Prostate gland (tissue), 2 donors: ENCODE measurements around the gene CCSER1. TPM values are rescaled to one million over a fixed set of nuclear protein-coding genes. Genes with fewer than 3 reads are reported as not detected.

ENCODE experiments used
- DNase-seq: peaks from one replicate; pipeline ENCODE4 v3.0.0-alpha.2; 2019; ENCODE audit warnings: low spot score
- H3K27ac ChIP-seq, 2 donors: fragments of 200-600 bp; sonication (generic); 2 replicates each; pipeline ENCODE4 v1.5.1; 2017 to 2019
- H3K27me3 ChIP-seq: fragments of 200-600 bp; sonication (generic); replicated peaks from 2 replicates; pipeline ENCODE4 v1.5.1; 2019; ENCODE audit not compliant: insufficient read depth
- H3K36me3 ChIP-seq, 2 donors: fragments of 200-600 bp; sonication (generic); 1 replicate in 1 of 2; 2 replicates in 1 of 2; pipeline versions ENCODE4 v1.5.1 to v1.8.1; 2017 to 2019
- H3K4me1 ChIP-seq: fragments of 200-600 bp; sonication (generic); replicated peaks from 2 replicates; pipeline ENCODE4 v1.5.1; 2019
- H3K4me3 ChIP-seq, 2 donors: fragments of 200-600 bp; sonication (generic); 2 replicates each; pipeline ENCODE4 v1.5.1; 2017 to 2019
- H3K9me3 ChIP-seq: fragments of 200-600 bp; sonication (generic); 2 replicates; pipeline ENCODE4 v1.5.1; 2017
- POLR2A ChIP-seq: fragments of 450-650 bp; IDR thresholded peaks from one replicate; pipeline ENCODE4 v1.6.1; 2016; ENCODE audit warnings: antibody characterized with exemption, mild to moderate bottlenecking
- POLR2AphosphoS5 ChIP-seq: sonication (generic); formaldehyde crosslinking; IDR thresholded peaks from one replicate; pipeline ENCODE4 v1.6.1; 2017; ENCODE audit warnings: antibody characterized with exemption
- WGBS: methylation state at CpG from one replicate; pipeline ENCODE4 v1.1.5; 2018; 5-methylcytosine and 5-hydroxymethylcytosine counted together
- intact Hi-C: fragments of 100-400 bp; cut with DNase I; formaldehyde crosslinking; loops from one replicate; pipeline ENCODE4 v1.14.2; 2022
- total RNA-seq, 2 donors: library from RNA; depleted of rRNA; stranded (reverse); fragments of >200 nt; gene quantifications; one replicate each; pipeline ENCODE4 v1.1.0, GENCODE V29; 2016
- TF ChIP-seq, protein P1 (sequence below), 4 experiments: fragments of 200-600 bp in 2 of 4; fragments of 450-650 bp in 2 of 4; sonication (generic) in 2 of 4; IDR thresholded peaks; 1 replicate in 3 of 4; 2 replicates in 1 of 4; pipeline ENCODE4 v1.5.1; 2016 to 2019; ENCODE audit warnings: antibody characterized with exemption in 4 of 4, mild to moderate bottlenecking in 2 of 4, moderate library complexity in 2 of 4

Gene CCSER1
- total RNA-seq, 2 donors from 2014 or later, result 11.9 to 32.2 TPM

DNA sequence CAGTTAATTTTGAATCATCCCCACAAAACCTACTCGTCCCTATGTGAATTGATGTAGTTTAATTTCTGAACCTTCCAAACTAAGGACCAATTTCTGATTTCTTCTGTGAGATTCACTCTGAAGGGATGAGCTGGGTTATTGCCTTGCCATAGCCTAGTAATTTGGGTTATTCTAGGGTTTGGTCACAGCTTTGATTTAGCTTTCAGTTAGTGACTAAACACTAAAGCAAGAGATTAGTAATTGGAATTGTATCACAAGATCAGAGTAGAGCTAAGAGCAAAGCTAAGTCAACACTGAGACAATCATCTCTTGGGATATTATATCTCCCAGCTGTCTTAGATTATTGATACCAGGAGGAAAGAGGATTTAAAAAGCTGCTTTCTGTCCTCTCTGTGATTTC is 588.0 kb downstream of the CCSER1 start:
- Histone ChIP-seq H3K27me3 (no peaks in the 10 kb centered on the region), H3K4me3 (no peak overlapping the region), H3K4me1 (no peaks in the 10 kb centered on the region), H3K9me3 (no peaks in the 10 kb centered on the region), H3K36me3 (no peaks in the 10 kb centered on the region), H3K27ac (no peak overlapping the region)
- 94% methylated on average over 1 of the region's 1 CpG for WGBS
- TF ChIP-seq, protein P1, sequence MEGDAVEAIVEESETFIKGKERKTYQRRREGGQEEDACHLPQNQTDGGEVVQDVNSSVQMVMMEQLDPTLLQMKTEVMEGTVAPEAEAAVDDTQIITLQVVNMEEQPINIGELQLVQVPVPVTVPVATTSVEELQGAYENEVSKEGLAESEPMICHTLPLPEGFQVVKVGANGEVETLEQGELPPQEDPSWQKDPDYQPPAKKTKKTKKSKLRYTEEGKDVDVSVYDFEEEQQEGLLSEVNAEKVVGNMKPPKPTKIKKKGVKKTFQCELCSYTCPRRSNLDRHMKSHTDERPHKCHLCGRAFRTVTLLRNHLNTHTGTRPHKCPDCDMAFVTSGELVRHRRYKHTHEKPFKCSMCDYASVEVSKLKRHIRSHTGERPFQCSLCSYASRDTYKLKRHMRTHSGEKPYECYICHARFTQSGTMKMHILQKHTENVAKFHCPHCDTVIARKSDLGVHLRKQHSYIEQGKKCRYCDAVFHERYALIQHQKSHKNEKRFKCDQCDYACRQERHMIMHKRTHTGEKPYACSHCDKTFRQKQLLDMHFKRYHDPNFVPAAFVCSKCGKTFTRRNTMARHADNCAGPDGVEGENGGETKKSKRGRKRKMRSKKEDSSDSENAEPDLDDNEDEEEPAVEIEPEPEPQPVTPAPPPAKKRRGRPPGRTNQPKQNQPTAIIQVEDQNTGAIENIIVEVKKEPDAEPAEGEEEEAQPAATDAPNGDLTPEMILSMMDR (IDR thresholded peaks at IDR 0.05), result no peak
- no peak for TF ChIP-seq POLR2A
- no peak for TF ChIP-seq POLR2AphosphoS5
- intact Hi-C loops, result no loop called here
- DNase-seq, result no peak

DNA sequence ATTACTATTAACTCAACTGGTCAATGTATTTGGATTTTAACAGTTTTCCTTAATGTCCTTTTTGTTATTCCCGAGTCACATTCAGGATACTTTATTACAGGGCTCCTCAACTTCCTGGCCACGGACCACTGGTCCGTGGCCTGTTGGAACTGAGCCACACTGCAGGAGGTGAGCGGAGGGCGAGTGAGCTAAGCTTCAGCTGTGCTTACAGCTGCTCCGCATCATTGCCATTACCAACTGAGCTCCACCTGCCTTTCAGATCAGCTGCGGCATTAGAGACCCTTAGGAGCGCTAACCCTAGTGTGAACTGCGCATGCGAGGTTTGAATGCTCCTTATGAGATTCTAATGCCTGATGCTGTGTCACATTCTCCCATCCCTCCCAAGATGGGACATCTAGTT is 591.7 kb downstream of the CCSER1 start:
- Histone ChIP-seq H3K4me3 (no peak overlapping the region), H3K9me3 (no peaks in the 10 kb centered on the region), H3K27ac (no peak overlapping the region), H3K4me1 (no peaks in the 10 kb centered on the region), H3K27me3 (no peaks in the 10 kb centered on the region), H3K36me3 (no peaks in the 10 kb centered on the region)
- TF ChIP-seq POLR2AphosphoS5, result no peak
- no peak for TF ChIP-seq POLR2A
- TF ChIP-seq, protein P1 (IDR thresholded peaks at IDR 0.05), result no peak
- no peak for DNase-seq
- WGBS, result 95% methylated on average over 10 of the region's 10 CpGs
- intact Hi-C loops, result no loop called here

DNA sequence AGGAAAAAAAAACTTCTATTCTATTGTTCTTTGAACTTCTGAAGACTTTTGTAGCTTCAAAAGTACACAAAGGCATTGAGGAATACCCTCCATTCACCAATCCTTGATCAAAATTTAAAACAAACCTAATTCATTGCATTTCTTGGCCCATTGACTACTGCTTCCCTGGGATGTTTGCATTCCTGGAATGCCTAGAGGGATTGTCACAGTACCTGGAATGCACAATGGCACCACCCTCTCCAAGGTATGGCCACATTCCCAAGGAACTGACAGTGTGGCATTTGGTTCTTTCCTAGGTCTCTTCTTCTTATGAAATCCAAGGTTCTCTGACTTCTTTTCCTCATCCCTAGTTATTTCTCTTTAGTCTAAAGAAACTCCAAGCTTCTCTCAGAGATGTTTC is 600.7 kb downstream of the CCSER1 start:
- intact Hi-C loops, result no loop called here
- DNase-seq, result no peak
- no peak for TF ChIP-seq POLR2AphosphoS5
- TF ChIP-seq, protein P1 (IDR thresholded peaks at IDR 0.05), result no peak
- no peak for TF ChIP-seq POLR2A

DNA sequence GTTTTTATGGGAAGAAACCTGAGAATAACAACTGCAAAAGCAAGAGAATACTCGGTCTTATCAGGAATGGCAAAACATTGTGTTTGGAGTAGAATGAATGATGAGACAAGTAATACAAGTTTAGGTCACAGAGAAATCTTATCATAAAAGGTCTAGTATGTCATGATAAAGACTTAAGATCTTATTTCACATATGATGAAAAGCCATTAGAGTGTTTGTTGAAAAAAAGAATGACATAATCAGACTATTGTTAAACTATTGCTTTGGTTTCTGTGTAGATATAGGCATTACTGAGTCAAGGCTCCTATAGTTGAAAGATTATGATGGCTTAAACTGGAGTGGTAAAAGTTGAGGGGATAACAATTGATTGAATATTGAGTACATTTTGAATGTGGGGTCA is 603.6 kb downstream of the CCSER1 start:
- 53% methylated on average over 1 of the region's 1 CpG for WGBS

More for the DNA sequence above, 600.7 kb downstream of the CCSER1 start:
- Histone ChIP-seq H3K4me1 (no peaks in the 10 kb centered on the region), H3K27ac (no peak overlapping the region), H3K9me3 (no peaks in the 10 kb centered on the region), H3K36me3 (no peaks in the 10 kb centered on the region), H3K27me3 (no peaks in the 10 kb centered on the region), H3K4me3 (no peak overlapping the region)

DNA sequence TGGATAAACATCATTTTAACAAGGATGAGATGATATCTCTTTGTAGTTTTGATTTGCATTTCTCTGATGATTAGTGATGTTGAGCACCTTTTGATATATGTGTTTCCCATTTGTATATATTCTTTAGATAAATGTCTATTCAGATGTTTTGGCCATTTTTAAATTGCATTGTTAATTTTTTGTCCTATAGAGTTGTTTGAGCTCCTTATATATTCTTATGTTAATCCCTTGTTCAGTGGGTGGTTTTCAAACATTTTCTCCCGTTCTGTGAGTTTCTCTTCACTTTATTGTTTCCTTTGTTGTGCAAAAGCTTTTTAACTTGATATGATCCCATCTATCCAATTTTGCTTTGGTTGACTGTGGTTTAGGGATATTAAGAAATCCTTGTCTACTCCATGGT is 606.0 kb downstream of the CCSER1 start:
- WGBS, result 65% methylated on average over 1 of the region's 1 CpG
- TF ChIP-seq POLR2A (no peak), POLR2AphosphoS5 (no peak)
- TF ChIP-seq, protein P1 (IDR thresholded peaks at IDR 0.05), result no peak
- no peak for DNase-seq
- Histone ChIP-seq H3K4me3 (no peak overlapping the region), H3K36me3 (no peaks in the 10 kb centered on the region), H3K4me1 (no peaks in the 10 kb centered on the region), H3K9me3 (no peaks in the 10 kb centered on the region), H3K27ac (no peak overlapping the region), H3K27me3 (no peaks in the 10 kb centered on the region)
- intact Hi-C loops, result no loop called here

More for the DNA sequence above, 603.6 kb downstream of the CCSER1 start:
- no peaks in the 10 kb centered on the region for H3K27me3 ChIP-seq
- H3K4me3 ChIP-seq, result no peak overlapping the region
- H3K27ac ChIP-seq, result no peak overlapping the region
- no peak for DNase-seq
- H3K36me3 ChIP-seq, result no peaks in the 10 kb centered on the region
- no peaks in the 10 kb centered on the region for H3K4me1 ChIP-seq
- intact Hi-C loops, result no loop called here
- no peaks in the 10 kb centered on the region for H3K9me3 ChIP-seq
- no peak for TF ChIP-seq POLR2AphosphoS5
- TF ChIP-seq, protein P1 (IDR thresholded peaks at IDR 0.05), result no peak
- TF ChIP-seq POLR2A, result no peak
